NCI-H187 (cell line): ENCODE results near the gene FBXW7.
"Not testable (repeated sequence)": the region's sequence is repeated elsewhere in the genome, so short reads cannot be mapped to it uniquely, and the experiment has no call there.

ENCODE experiments used
- DNase-seq, 2 experiments: peaks; one replicate each; lab custom pipeline; 2025; lab: John Stamatoyannopoulos, UW

Gene FBXW7

GRCh38 chr4:152535903-152536544 is at the start of gene FBXW7:
Gene FBXW7, minus strand, starts transcription at chr4:152536092. Its CDS starts 124,289 bp downstream, at chr4:152411803.
- DNase-seq: peak; percentile 68 to 81

GRCh38 chr4:152585023-152585441 is 49.1 kb upstream of the FBXW7 start:
- no peak for DNase-seq

GRCh38 chr4:152581536-152582160 is 45.8 kb upstream of the FBXW7 start:
- DNase-seq: no peak

DNA sequence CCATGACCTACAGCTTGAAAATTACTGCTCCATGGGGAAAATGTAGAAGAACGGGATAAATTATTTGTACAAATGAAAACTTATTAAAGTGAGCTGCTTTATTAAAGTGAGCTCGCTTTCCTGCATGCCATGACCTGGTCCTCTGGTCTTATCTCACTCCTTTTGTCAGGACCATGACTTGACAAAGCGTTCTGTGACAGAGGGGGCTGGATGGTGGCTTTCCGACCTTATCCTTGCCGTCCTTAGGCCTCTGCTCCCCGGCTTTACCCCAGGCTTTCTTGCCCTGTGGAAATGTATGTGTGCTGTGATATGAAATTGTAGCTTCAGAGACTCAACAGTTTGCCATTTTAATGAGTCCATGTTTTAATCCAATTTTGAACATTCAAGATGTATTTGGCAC is 44.0 kb upstream of the FBXW7 start:
- DNase-seq: no peak

GRCh38 chr4:152579107-152579764 is 43.3 kb upstream of the FBXW7 start:
- no peak for DNase-seq

- no peak for DNase-seq
Measured at GRCh38 chr4:152578670-152579069, 42.8 kb upstream of the FBXW7 start.

- no peak for DNase-seq
Measured at GRCh38 chr4:152577708-152578396, 42.0 kb upstream of the FBXW7 start.

DNA sequence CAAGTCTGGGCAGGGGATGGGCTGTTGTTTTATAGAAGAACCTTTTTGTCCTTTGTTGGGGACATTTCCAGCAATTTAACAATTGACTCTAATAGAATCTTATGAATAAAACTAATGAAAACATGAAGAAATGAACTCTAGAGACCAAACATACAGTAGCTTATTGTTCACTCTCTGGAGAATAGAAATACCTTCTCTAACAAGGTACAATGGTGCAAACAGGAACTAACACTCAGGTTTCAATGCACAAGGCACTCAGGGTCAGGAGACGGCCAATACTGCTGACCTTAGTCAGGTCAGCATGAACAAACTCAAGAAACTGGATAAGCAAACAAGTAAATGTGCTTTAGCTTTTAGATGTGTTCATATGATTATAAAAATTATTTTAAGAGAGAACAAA is 39.6 kb upstream of the FBXW7 start:
- DNase-seq: no peak

DNA sequence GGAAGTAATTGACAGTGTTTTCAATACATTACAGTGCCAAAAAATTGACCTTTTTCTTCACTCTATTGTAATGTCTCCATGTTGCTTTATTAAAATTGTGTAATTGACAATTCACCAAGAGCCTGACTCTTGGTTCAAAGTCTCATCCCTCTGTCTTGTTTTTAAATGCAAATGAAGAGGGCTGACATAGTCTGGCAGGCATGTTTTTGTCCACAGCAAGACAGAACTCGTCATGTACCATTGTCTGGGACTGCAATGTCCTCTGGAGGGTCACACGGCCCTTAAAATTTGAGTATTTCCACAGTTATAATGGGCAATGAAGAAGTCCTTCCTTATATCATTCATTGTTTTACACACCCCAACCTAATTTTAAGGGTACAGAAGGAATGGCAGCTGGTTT is 38.0 kb upstream of the FBXW7 start:
- no peak for DNase-seq

DNA sequence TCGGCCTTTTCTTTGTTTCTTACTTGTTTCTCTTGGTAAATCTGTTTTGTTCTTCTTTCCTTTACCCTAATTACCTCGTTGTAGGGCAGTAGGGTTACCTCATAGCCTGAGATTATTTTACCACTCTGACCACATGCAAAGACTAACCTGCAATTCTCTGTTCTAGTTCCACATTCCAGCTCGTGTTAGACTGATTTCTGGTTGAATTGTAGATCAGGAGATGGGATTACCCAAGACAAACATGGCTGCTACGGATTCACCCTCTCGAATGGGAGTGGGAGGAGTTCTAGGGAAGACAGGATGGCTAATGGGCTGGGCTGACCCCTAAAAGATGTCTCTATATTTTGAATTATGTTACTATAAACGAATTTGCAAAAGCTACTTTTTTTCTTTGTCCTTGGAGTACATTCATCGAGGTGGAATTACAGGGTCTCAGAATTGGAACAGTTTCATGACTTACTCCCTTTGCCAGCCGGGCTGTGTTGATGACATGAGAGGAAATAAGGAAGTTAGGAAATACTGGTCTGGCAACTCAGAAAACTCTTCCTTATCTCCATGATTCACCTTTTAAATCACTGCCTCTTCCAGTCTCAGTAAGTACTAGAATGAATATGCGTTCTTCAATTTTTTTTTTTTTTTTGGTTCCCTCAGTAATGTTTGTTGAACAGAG is 36.7 kb upstream of the FBXW7 start:
- no peak for DNase-seq

GRCh38 chr4:152571770-152572169 is 35.9 kb upstream of the FBXW7 start:
- no peak for DNase-seq

DNA sequence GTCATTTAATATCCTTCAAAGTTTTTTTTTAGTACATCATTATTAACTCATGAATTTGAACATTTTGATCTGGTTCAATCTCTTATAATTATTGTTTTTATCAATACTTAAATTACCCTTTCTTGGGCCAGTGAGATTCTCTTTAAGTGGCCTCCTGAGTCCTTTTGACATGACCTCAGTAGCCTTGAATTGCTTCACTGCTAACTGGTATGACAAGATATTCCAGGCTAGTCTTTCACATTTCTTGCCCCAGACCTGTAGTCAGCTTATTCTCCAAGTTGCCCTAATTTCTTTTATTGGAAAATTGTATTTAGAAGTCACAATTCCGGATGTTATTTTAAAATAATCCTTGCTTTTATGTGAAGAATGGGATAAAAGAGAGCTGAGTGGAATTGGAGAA is 35.4 kb upstream of the FBXW7 start:
- no peak for DNase-seq

GRCh38 chr4:152565333-152565732 is 29.4 kb upstream of the FBXW7 start:
- DNase-seq: no peak

GRCh38 chr4:152564336-152564735 is 28.4 kb upstream of the FBXW7 start:
- no peak for DNase-seq

GRCh38 chr4:152563209-152563608 is 27.3 kb upstream of the FBXW7 start:
- DNase-seq: no peak

DNA sequence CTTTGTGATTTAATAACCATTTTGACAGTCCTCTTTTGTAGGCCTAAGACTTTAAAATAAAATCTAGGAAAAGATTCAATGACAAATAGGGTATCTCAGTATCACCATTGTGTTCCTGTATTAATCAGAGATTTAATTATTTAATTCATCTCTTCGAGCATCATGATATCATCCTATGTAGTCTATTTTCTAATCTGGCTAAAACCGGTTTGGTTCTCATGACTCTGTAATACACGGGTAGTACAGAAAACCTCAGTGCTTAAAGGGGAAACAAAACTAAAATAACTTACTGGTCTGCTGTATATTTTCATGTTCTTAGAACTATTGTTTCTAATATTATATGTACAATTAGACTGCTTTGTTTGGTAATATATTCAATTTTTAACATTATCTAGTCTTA is 23.7 kb upstream of the FBXW7 start:
- DNase-seq: no peak

GRCh38 chr4:152558396-152558795 is 22.5 kb upstream of the FBXW7 start:
- no peak for DNase-seq

DNA sequence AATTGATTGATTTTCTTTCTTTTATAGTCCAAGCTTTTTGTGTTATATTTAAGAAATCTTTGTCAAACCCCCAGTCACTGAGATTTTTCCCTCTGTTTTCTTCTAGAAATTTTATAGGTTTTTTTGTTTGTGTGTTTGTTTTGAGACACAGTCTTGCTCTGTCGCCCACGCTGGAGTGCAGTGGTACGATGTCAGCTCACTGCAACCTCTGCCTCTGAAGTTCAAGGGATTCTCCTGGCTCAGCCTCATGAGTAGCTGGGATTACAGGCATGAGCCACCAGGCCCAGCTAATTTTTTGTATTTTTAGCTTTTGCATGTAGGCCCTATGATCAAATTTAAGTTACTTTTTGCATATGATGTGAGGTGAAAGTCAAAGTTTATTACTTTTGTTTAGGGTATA is 20.9 kb upstream of the FBXW7 start:
- no peak for DNase-seq

- DNase-seq: no peak
Measured at GRCh38 chr4:152556283-152556682, 20.4 kb upstream of the FBXW7 start.

GRCh38 chr4:152554742-152555141 is 18.9 kb upstream of the FBXW7 start:
- DNase-seq: no peak

DNA sequence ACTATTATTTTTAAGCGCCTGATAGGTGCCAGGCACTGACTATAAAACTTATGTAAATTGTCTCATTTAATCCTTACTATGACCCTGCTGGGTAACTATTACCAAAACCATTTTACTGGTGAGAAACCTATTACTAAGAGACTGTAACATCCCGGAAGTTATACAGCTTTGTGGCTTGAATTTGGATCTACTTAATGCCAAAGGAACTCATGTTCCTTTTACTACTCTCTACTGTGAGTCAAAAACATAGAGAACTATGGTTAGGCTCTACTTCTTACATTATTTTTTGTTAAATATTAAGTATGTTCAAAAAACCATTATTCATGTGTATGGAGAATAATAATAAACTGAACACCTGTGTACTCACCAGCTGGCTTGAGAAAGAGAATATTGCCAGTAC is 14.8 kb upstream of the FBXW7 start:
- not testable (repeated sequence) for DNase-seq

GRCh38 chr4:152545088-152545487 is 9.2 kb upstream of the FBXW7 start:
- no peak for DNase-seq
